Keratinocyte (primary cell): Measurements from ENCODE around the gene HHIPL2. TPM values are rescaled to one million over a fixed set of nuclear protein-coding genes. Genes with fewer than 3 reads are reported as not detected.

Source experiments
- DNase-seq: peaks from one replicate; pipeline ENCODE4 v3.0.0-alpha.2; 2011; ENCODE audit warnings: low read depth, missing footprints, low spot score
- FAIRE-seq: peaks from 2 replicates; lab custom pipeline; 2011; peaks lifted over from hg19 to GRCh38; lab: Jason Lieb, UNC
- H2AFZ ChIP-seq: 2 replicates; pipeline ENCODE4 v1.6.0; 2012; ENCODE audit warnings: low read length, control low read depth, inconsistent platforms; ENCODE audit not compliant: control insufficient read depth
- H3K27ac ChIP-seq: 2 replicates; pipeline ENCODE4 v1.5.1; 2011; ENCODE audit warnings: low read length; ENCODE audit not compliant: control insufficient read depth, insufficient read depth
- H3K27me3 ChIP-seq: 3 replicates; pipeline ENCODE4 v1.6.0; 2011; ENCODE audit warnings: low read length; ENCODE audit not compliant: control insufficient read depth, insufficient read depth; ENCODE audit errors: extremely low read depth
- H3K36me3 ChIP-seq, 2 experiments: 2 replicates in 1 of 2; 3 replicates in 1 of 2; pipeline ENCODE4 v1.5.1; 2011; ENCODE audit warnings: low read length in 2 of 2, mild to moderate bottlenecking in 1 of 2; ENCODE audit not compliant: control insufficient read depth in 2 of 2, insufficient read depth in 2 of 2; ENCODE audit errors: extremely low read depth in 1 of 2
- H3K4me1 ChIP-seq: 3 replicates; pipeline ENCODE4 v1.5.1; 2011; ENCODE audit warnings: low read length; ENCODE audit not compliant: control insufficient read depth, insufficient read depth; ENCODE audit errors: extremely low read depth
- H3K4me2 ChIP-seq: 3 replicates; pipeline ENCODE4 v1.6.0; 2011; ENCODE audit warnings: low read depth, low read length; ENCODE audit not compliant: control insufficient read depth, insufficient read depth; ENCODE audit errors: extremely low read depth
- H3K4me3 ChIP-seq, 3 experiments: fragments of 200-600 bp in 1 of 3; sonication (generic) in 1 of 3; 2 replicates in 2 of 3; 3 replicates in 1 of 3; pipeline ENCODE4 v1.5.1; 2011 to 2016; ENCODE audit warnings: low read length in 3 of 3, mild to moderate bottlenecking in 3 of 3, control low read depth in 2 of 3, inconsistent platforms in 1 of 3, low read depth in 1 of 3, mixed read lengths in 1 of 3, mixed run types in 1 of 3, moderate library complexity in 1 of 3; ENCODE audit not compliant: control insufficient read depth in 2 of 3, insufficient read depth in 2 of 3; ENCODE audit errors: extremely low read depth in 1 of 3
- H3K79me2 ChIP-seq: 2 replicates; pipeline ENCODE4 v1.6.0; 2012; ENCODE audit warnings: low read length; ENCODE audit not compliant: control insufficient read depth, insufficient read depth
- H3K9ac ChIP-seq: 3 replicates; pipeline ENCODE4 v1.6.0; 2011; ENCODE audit warnings: low read length; ENCODE audit not compliant: control insufficient read depth, insufficient read depth; ENCODE audit errors: extremely low read depth
- H3K9me1 ChIP-seq: 3 replicates; pipeline ENCODE4 v1.6.0; 2011; ENCODE audit warnings: low read length; ENCODE audit not compliant: control insufficient read depth, insufficient read depth; ENCODE audit errors: extremely low read depth
- H3K9me3 ChIP-seq: 2 replicates; pipeline ENCODE4 v1.5.1; 2012; ENCODE audit warnings: low read depth, low read length; ENCODE audit not compliant: control insufficient read depth
- H4K20me1 ChIP-seq: 3 replicates; pipeline ENCODE4 v1.6.0; 2011; ENCODE audit warnings: low read length; ENCODE audit not compliant: control insufficient read depth, insufficient read depth; ENCODE audit errors: extremely low read depth
- CTCF ChIP-seq, 3 experiments: IDR thresholded peaks in 1 of 3; conservative IDR thresholded peaks in 1 of 3; optimal IDR thresholded peaks in 1 of 3; 2 replicates in 2 of 3; 3 replicates in 1 of 3; pipeline versions ENCODE3 to v1.5.1; 2011; ENCODE audit warnings: low read length in 3 of 3, mild to moderate bottlenecking in 3 of 3, moderate library complexity in 2 of 3, control low read depth in 1 of 3, inconsistent platforms in 1 of 3; ENCODE audit not compliant: insufficient read depth in 2 of 3; ENCODE audit errors: extremely low read depth in 1 of 3
- EZH2 ChIP-seq: IDR thresholded peaks from one replicate; pipeline ENCODE4 v1.6.1; 2012; ENCODE audit warnings: inconsistent platforms, mild to moderate bottlenecking, low read length, moderate library complexity
- dilution Hi-C: fragments of 300-500 bp; cut with MboI; formaldehyde crosslinking; loops from one replicate; pipeline ENCODE4 v1.7.0; 2020; ENCODE audit warnings: low sequenced_read_pairs; ENCODE audit not compliant: extremely low pct_ligation_motif_present
- polyA minus RNA-seq, 3 experiments: library from RNA; depleted of rRNA, polyadenylated mRNA; stranded (reverse); fragments of >200 nt; gene quantifications; 1 replicate in 1 of 3; 2 replicates in 1 of 3; 3 replicates in 1 of 3; pipeline ENCODE4 v1.2.3, GENCODE V29; 2011
- polyA plus RNA-seq, 5 experiments: library from polyadenylated mRNA; depleted of rRNA in 3 of 5; stranded (reverse) in 3 of 5; stranded (forward) in 1 of 5; unstranded in 1 of 5; fragments of >200 nt; gene quantifications; 1 replicate in 1 of 5; 2 replicates in 3 of 5; 3 replicates in 1 of 5; pipeline versions ENCODE4 v1.2.1 to v1.2.3, GENCODE V29; 2011 to 2012; ENCODE audit warnings: missing spikeins in 2 of 5, low read depth in 1 of 5, low replicate concordance in 1 of 5

The HHIPL2 gene
- polyA plus RNA-seq (0.05 to 0.16 TPM (median 0.05 TPM) in 3 replicates), polyA minus RNA-seq (1.1 TPM in 1 of 3 replicates, not detected in the others)
- polyA plus RNA-seq (2011; ENCODE audit: low read depth): not detected
- polyA plus RNA-seq (2011; cell fraction: cytosol; rRNA removed): not detected in 2 replicates
- 0.25 and 0.33 TPM in 2 replicates for polyA plus RNA-seq (2011; cell fraction: nucleus; rRNA removed)
- polyA plus RNA-seq (2012; ENCODE audit: low replicate concordance): not detected in 2 replicates
- polyA minus RNA-seq (2011; cell fraction: cytosol; rRNA and poly(A)+ RNA removed): not detected
- not detected in 2 replicates for polyA minus RNA-seq (2011; cell fraction: nucleus; rRNA and poly(A)+ RNA removed)

GRCh38 chr1:222547944-222548671 is at the start of gene HHIPL2:
Gene HHIPL2 (minus strand): TSS chr1:222548104. CDS start chr1:222548044, 60 bp downstream.
- no peak within 1 kb of the TSS for H3K27ac ChIP-seq
- peak within 1 kb of the TSS; percentile 23 for H3K4me2 ChIP-seq
- TF ChIP-seq CTCF (optimal IDR thresholded peaks at IDR 0.05 in 1 of 3, IDR thresholded peaks at IDR 0.05 in 1 of 3, conservative IDR thresholded peaks at IDR 0.05 in 1 of 3; ENCODE audit: extremely low read depth in 1 of 3, insufficient read depth in 2 of 3, low read length in 3 of 3) (no peak), EZH2 (no peak)
- H3K79me2 ChIP-seq: no peaks in the 10 kb centered on the region
- no peak within 1 kb of the TSS for H2AFZ ChIP-seq
- FAIRE-seq (no peak), DNase-seq (no peak)
- H3K27me3 ChIP-seq: no peaks in the 10 kb centered on the region
- no peaks in the 10 kb centered on the region for H3K36me3 ChIP-seq
- H4K20me1 ChIP-seq: no peaks in the 10 kb centered on the region
- H3K4me3 ChIP-seq: no peak within 1 kb of the TSS
- H3K9me1 ChIP-seq: no peaks in the 10 kb centered on the region
- H3K9me3 ChIP-seq: no peaks in the 10 kb centered on the region
- dilution Hi-C loops: no loop called here
- H3K9ac ChIP-seq: no peak within 1 kb of the TSS
- H3K4me1 ChIP-seq: peaks cover 16% of the 10 kb centered on the region

GRCh38 chr1:222596696-222597095 is 48.8 kb upstream of the HHIPL2 start:
- Histone ChIP-seq H3K27me3 (no peaks in the 10 kb centered on the region), H3K9ac (no peak overlapping the region), H3K9me3 (no peaks in the 10 kb centered on the region), H3K4me3 (no peak overlapping the region), H3K27ac (no peak overlapping the region), H2AFZ (no peak overlapping the region), H3K36me3 (no peaks in the 10 kb centered on the region), H4K20me1 (no peaks in the 10 kb centered on the region), H3K4me1 (no peaks in the 10 kb centered on the region), H3K4me2 (no peak overlapping the region), H3K79me2 (no peaks in the 10 kb centered on the region), H3K9me1 (no peaks in the 10 kb centered on the region)
- DNase-seq (no peak), FAIRE-seq (no peak)
- dilution Hi-C loops: no loop called here
- no peak for TF ChIP-seq EZH2
- TF ChIP-seq CTCF (optimal IDR thresholded peaks at IDR 0.05 in 1 of 3, IDR thresholded peaks at IDR 0.05 in 1 of 3, conservative IDR thresholded peaks at IDR 0.05 in 1 of 3; ENCODE audit: extremely low read depth in 1 of 3, insufficient read depth in 2 of 3, low read length in 3 of 3): no peak
